ENCODE measurements around the gene RABGAP1L. TPM values are rescaled to one million over a fixed set of nuclear protein-coding genes. Genes with fewer than 3 reads are reported as not detected.

RABGAP1L gene
- total and polyA plus RNA-seq, 2 of the 8 experiments (the other 6 are each of a cell fraction or from before 2014, with no cell fraction given) = 33.3 to 156 TPM

GRCh38 chr1:174928541-174928940 is 769.2 kb downstream of the RABGAP1L start (continued):
- TF ChIP-seq CHD7 (IDR thresholded peaks at IDR 0.05; ENCODE audit: insufficient replicate concordance, low read length) = no peak
- TF ChIP-seq ATF2 (IDR thresholded peaks at IDR 0.05; ENCODE audit: low read length) = no peak
- no peak for TF ChIP-seq NRF1 (IDR thresholded peaks at IDR 0.05; ENCODE audit: low read depth, low read length)
- no peak for TF ChIP-seq EP300 (IDR thresholded peaks at IDR 0.05; ENCODE audit: borderline replicate concordance in 1 of 2, low read depth in 2 of 2, low read length in 2 of 2)
- TF ChIP-seq E2F6 (IDR thresholded peaks at IDR 0.05) = no peak
- no peak for TF ChIP-seq TBP (IDR thresholded peaks at IDR 0.05; ENCODE audit: low read depth, low read length)
- TF ChIP-seq CHD2 (IDR thresholded peaks at IDR 0.05; ENCODE audit: low read length) = no peak
- TF ChIP-seq BACH1 (IDR thresholded peaks at IDR 0.05; ENCODE audit: low read length) = no peak

Data from H1 (cell line).